ENCODE data around the gene NUDT22.
"Not testable (repeated sequence)": the region's sequence is repeated elsewhere in the genome, so short reads cannot be mapped to it uniquely, and the experiment has no call there.

Gene NUDT22

GRCh38 chr11:64240435-64241240, 14.6 kb downstream of the NUDT22 start, which contains the start of gene FKBP2:
Gene FKBP2 (plus strand): TSS chr11:64241095. CDS start chr11:64242388, 1,293 bp downstream.
- Histone ChIP-seq H3K4me3 (ENCODE audit: low read length) (peak within 1 kb of the TSS; percentile 83), H3K36me3 (ENCODE audit: insufficient read depth, low read depth, low read length) (peaks cover 34% of the 10 kb centered on the region), H3K4me1 (ENCODE audit: insufficient read depth, low read length) (0 out of 2 replicates have a peak, but pooled peaks cover 7% of the 10 kb centered on the region), H3K27me3 (ENCODE audit: insufficient read depth, low read length) (no peaks in the 10 kb centered on the region), H3K27ac (ENCODE audit: low read length) (peak within 1 kb of the TSS; percentile 74), H3K9ac (ENCODE audit: low read depth, low read length) (peak within 1 kb of the TSS; percentile 92), H3K9me3 (ENCODE audit: insufficient read depth, low read depth, low read length) (no peaks in the 10 kb centered on the region)

DNA sequence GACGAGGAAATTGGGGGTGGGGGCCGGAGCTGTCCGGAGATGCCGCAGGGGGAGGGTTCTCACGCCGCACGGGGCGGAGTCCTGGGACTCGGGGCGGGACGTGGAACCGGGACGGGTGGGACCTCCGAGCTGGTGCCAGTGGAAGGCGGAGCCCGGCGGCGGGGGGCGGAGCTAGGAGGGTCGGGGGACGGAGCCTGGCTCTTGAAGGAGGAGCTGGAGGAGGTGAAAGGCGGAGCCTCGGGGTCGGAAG, 15.1 kb downstream of the NUDT22 start:
- Histone ChIP-seq H3K27me3 (ENCODE audit: insufficient read depth, low read length) (no peaks in the 10 kb centered on the region), H3K36me3 (ENCODE audit: insufficient read depth, low read depth, low read length) (peaks cover 34% of the 10 kb centered on the region), H3K9ac (ENCODE audit: low read depth, low read length) (peak overlapping the region; percentile 84; the same call in 1 of the 2 replicates), H3K4me3 (ENCODE audit: low read length) (peak overlapping the region; percentile 83), H3K27ac (ENCODE audit: low read length) (peak overlapping the region; percentile 21), H3K9me3 (ENCODE audit: insufficient read depth, low read depth, low read length) (no peaks in the 10 kb centered on the region), H3K4me1 (ENCODE audit: insufficient read depth, low read length) (0 out of 2 replicates have a peak, but pooled peaks cover 7% of the 10 kb centered on the region)

GRCh38 chr11:64241491-64242374, 15.7 kb downstream of the NUDT22 start:
- H3K4me3 ChIP-seq (ENCODE audit: low read length) = peak overlapping the region; percentile 83

GRCh38 chr11:64243236-64243854, 17.3 kb downstream of the NUDT22 start:
- H3K4me1 ChIP-seq (ENCODE audit: insufficient read depth, low read length) = peaks cover 15% of the 10 kb centered on the region; the same call in 1 of the 2 replicates
- no peak overlapping the region for H3K27ac ChIP-seq (ENCODE audit: low read length)

More at GRCh38 chr11:64241491-64242374, 15.7 kb downstream of the NUDT22 start:
- no peaks in the 10 kb centered on the region for H3K9me3 ChIP-seq (ENCODE audit: insufficient read depth, low read depth, low read length)
- H3K4me1 ChIP-seq (ENCODE audit: insufficient read depth, low read length) = 0 out of 2 replicates have a peak, but pooled peaks cover 7% of the 10 kb centered on the region
- peak overlapping the region; percentile 92 for H3K9ac ChIP-seq (ENCODE audit: low read depth, low read length)
- peak overlapping the region; percentile 74 for H3K27ac ChIP-seq (ENCODE audit: low read length)
- peaks cover 34% of the 10 kb centered on the region for H3K36me3 ChIP-seq (ENCODE audit: insufficient read depth, low read depth, low read length)
- H3K27me3 ChIP-seq (ENCODE audit: insufficient read depth, low read length) = no peaks in the 10 kb centered on the region

DNA sequence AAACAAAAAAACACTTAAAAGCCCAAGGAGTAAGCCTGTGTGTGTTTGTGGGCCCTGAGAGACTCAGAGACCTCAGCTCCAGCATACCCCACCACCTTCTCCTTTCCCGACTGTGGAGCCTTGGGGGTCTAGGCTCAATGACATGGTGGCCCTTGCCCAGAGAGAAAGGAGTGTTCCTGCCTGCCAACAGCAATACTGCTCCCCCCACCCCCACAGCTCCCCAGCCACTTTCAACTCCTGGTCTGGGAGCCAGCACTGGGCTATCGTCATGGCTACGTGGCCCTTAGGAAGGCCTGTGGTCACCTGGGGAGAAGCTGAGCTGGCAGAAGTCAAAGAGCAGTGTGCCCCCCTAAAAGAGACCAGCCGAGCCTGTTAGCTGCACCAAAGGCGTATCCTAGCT, 18.0 kb downstream of the NUDT22 start:
- no peak overlapping the region for H3K27ac ChIP-seq (ENCODE audit: low read length)
- H3K4me3 ChIP-seq (ENCODE audit: low read length) = no peak overlapping the region
- no peaks in the 10 kb centered on the region for H3K9me3 ChIP-seq (ENCODE audit: insufficient read depth, low read depth, low read length)
- no peaks in the 10 kb centered on the region for H3K27me3 ChIP-seq (ENCODE audit: insufficient read depth, low read length)
- H3K36me3 ChIP-seq (ENCODE audit: insufficient read depth, low read depth, low read length) = peaks cover 21% of the 10 kb centered on the region; the same call in 1 of the 2 replicates
- H3K9ac ChIP-seq (ENCODE audit: low read depth, low read length) = no peak overlapping the region
- H3K4me1 ChIP-seq (ENCODE audit: insufficient read depth, low read length) = peaks cover 20% of the 10 kb centered on the region

More at GRCh38 chr11:64243236-64243854, 17.3 kb downstream of the NUDT22 start:
- no peak overlapping the region for H3K4me3 ChIP-seq (ENCODE audit: low read length)
- H3K9me3 ChIP-seq (ENCODE audit: insufficient read depth, low read depth, low read length) = no peaks in the 10 kb centered on the region
- no peak overlapping the region for H3K9ac ChIP-seq (ENCODE audit: low read depth, low read length)
- H3K36me3 ChIP-seq (ENCODE audit: insufficient read depth, low read depth, low read length) = peaks cover 28% of the 10 kb centered on the region
- no peaks in the 10 kb centered on the region for H3K27me3 ChIP-seq (ENCODE audit: insufficient read depth, low read length)

DNA sequence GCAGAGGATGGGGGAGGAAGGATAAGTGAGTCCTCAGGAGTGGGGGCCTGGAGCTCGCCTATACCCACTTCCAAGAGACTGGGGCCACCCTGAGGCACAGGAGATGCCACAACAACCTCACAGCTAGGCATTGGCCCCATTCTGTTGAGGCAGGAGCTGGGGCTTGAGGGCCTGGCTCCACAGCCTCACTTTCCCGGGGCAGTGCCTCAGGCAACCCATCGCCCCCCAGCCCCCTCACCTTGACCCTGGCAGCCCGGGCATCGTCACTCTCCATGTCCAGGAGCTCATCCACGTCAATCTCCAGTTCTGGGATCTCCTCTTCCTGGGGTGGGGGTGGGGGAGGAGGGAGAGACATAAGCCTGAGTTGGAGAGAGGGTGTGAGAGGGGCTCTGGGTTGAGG, 18.9 kb downstream of the NUDT22 start:
- Histone ChIP-seq H3K4me1 (ENCODE audit: insufficient read depth, low read length) (peaks cover 25% of the 10 kb centered on the region), H3K36me3 (ENCODE audit: insufficient read depth, low read depth, low read length) (peaks cover 21% of the 10 kb centered on the region; the same call in 1 of the 2 replicates), H3K9me3 (ENCODE audit: insufficient read depth, low read depth, low read length) (no peaks in the 10 kb centered on the region), H3K9ac (ENCODE audit: low read depth, low read length) (peak overlapping the region; percentile 95; the same call in 1 of the 2 replicates), H3K27ac (ENCODE audit: low read length) (no peak overlapping the region), H3K27me3 (ENCODE audit: insufficient read depth, low read length) (no peaks in the 10 kb centered on the region), H3K4me3 (ENCODE audit: low read length) (peak overlapping the region; percentile 95; the same call in 1 of the 2 replicates)

- Histone ChIP-seq H3K36me3 (ENCODE audit: insufficient read depth, low read depth, low read length) (peaks cover 21% of the 10 kb centered on the region; the same call in 1 of the 2 replicates), H3K4me3 (ENCODE audit: low read length) (peak overlapping the region; percentile 95), H3K9ac (ENCODE audit: low read depth, low read length) (peak overlapping the region; percentile 95; the same call in 1 of the 2 replicates), H3K4me1 (ENCODE audit: insufficient read depth, low read length) (peaks cover 25% of the 10 kb centered on the region), H3K9me3 (ENCODE audit: insufficient read depth, low read depth, low read length) (no peaks in the 10 kb centered on the region), H3K27ac (ENCODE audit: low read length) (peak overlapping the region; percentile 88), H3K27me3 (ENCODE audit: insufficient read depth, low read length) (no peaks in the 10 kb centered on the region)
Observed at GRCh38 chr11:64245401-64245796, 19.3 kb downstream of the NUDT22 start.

DNA sequence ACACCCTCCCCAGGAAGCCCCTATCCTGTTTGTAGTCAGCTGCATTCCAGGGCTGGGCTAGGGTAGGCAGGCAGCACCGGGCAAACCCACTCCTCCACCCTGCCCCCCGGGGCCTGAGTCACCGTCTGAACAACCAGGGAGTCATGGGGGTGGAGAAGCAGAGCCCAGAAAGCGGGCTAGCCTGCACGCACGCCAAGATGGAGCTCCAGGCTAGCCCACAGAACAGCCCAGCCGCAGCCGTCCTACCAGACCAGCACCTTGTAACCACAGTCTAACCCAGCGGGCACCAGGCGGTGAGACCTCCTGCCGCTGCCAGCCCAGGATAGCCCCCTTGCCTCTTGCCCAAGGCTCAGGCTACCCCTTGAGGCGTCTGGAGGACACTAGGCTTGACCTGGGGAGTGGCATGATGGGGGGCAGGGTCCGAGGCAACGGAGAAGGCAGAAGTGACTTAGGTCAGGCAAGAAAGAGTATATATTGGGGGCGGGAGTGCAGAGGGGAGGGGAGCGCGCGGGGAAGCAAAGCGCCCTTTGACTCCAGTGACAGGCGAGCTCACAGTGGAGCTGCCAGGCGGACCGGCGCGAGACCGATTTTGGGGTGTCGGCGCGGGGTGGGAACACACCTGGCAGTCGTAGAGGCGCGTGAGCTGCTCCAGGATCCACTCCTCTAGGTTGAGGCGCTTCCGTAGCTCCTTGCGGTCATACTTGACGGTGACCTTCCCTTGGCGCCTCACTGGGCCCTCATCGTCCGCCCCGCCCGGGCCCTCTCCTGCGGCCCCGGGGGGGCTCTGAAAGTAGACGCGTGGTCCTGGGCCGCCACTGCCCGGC, 19.9 kb downstream of the NUDT22 start:
- peaks cover 21% of the 10 kb centered on the region; the same call in 1 of the 2 replicates for H3K36me3 ChIP-seq (ENCODE audit: insufficient read depth, low read depth, low read length)
- H3K4me1 ChIP-seq (ENCODE audit: insufficient read depth, low read length) = peaks cover 28% of the 10 kb centered on the region
- H3K4me3 ChIP-seq (ENCODE audit: low read length) = peak overlapping the region; percentile 95
- no peaks in the 10 kb centered on the region for H3K9me3 ChIP-seq (ENCODE audit: insufficient read depth, low read depth, low read length)
- H3K27ac ChIP-seq (ENCODE audit: low read length) = peak overlapping the region; percentile 88
- H3K27me3 ChIP-seq (ENCODE audit: insufficient read depth, low read length) = no peaks in the 10 kb centered on the region
- peak overlapping the region; percentile 95 for H3K9ac ChIP-seq (ENCODE audit: low read depth, low read length)

GRCh38 chr11:64246621-64246870, 20.5 kb downstream of the NUDT22 start:
- Histone ChIP-seq H3K4me1 (ENCODE audit: insufficient read depth, low read length) (peaks cover 28% of the 10 kb centered on the region), H3K4me3 (ENCODE audit: low read length) (peak overlapping the region; percentile 95; the same call in 1 of the 2 replicates), H3K36me3 (ENCODE audit: insufficient read depth, low read depth, low read length) (peaks cover 21% of the 10 kb centered on the region; the same call in 1 of the 2 replicates), H3K9ac (ENCODE audit: low read depth, low read length) (peak overlapping the region; percentile 95; the same call in 1 of the 2 replicates)
- not testable (repeated sequence) for H3K9me3 ChIP-seq (ENCODE audit: insufficient read depth, low read depth, low read length); H3K27me3 ChIP-seq (ENCODE audit: insufficient read depth, low read length); H3K27ac ChIP-seq (ENCODE audit: low read length)

GRCh38 chr11:64246871-64247728, 21.0 kb downstream of the NUDT22 start, which contains the start of gene PPP1R14B:
Gene PPP1R14B (minus strand): TSS chr11:64246943. CDS start chr11:64246673, 270 bp downstream.
- Histone ChIP-seq H3K9me3 (ENCODE audit: insufficient read depth, low read depth, low read length) (no peaks in the 10 kb centered on the region), H3K9ac (ENCODE audit: low read depth, low read length) (peak within 1 kb of the TSS; percentile 95), H3K27ac (ENCODE audit: low read length) (peak within 1 kb of the TSS; percentile 93), H3K4me1 (ENCODE audit: insufficient read depth, low read length) (peaks cover 28% of the 10 kb centered on the region), H3K27me3 (ENCODE audit: insufficient read depth, low read length) (no peaks in the 10 kb centered on the region), H3K4me3 (ENCODE audit: low read length) (peak within 1 kb of the TSS; percentile 95), H3K36me3 (ENCODE audit: insufficient read depth, low read depth, low read length) (peaks cover 21% of the 10 kb centered on the region; the same call in 1 of the 2 replicates)
